Stimulated activated CD4-positive, alpha-beta T cell treated with anti-CD3 and anti-CD28 coated beads, Interleukin-2, amount 100 ng/mL, for 24 hours (primary cell): ENCODE results near the gene IMPG2.

ENCODE experiments used
- DNase-seq, 2 donors: peaks; one replicate each; pipeline ENCODE4 v3.0.0-alpha.2; 2020

The IMPG2 gene

GRCh38 chr3:101230618-101231017 lies 89.8 kb downstream of the IMPG2 start:
- DNase-seq: no peak

GRCh38 chr3:101229681-101230080 lies 90.7 kb downstream of the IMPG2 start:
- DNase-seq: no peak

GRCh38 chr3:101228441-101228840 lies 91.9 kb downstream of the IMPG2 start:
- DNase-seq: no peak

GRCh38 chr3:101224739-101225138 lies 95.6 kb downstream of the IMPG2 start:
- no peak for DNase-seq

GRCh38 chr3:101223016-101223415 lies 97.4 kb downstream of the IMPG2 start:
- no peak for DNase-seq

- no peak for DNase-seq
Observed at GRCh38 chr3:101219842-101220560, 100.4 kb downstream of the IMPG2 start.

GRCh38 chr3:101217472-101218245 lies 102.7 kb downstream of the IMPG2 start:
- DNase-seq: no peak

GRCh38 chr3:101216710-101217465 lies 103.5 kb downstream of the IMPG2 start:
- DNase-seq: no peak

GRCh38 chr3:101212730-101213129 lies 107.6 kb downstream of the IMPG2 start:
- DNase-seq: no peak

GRCh38 chr3:101204246-101204645 lies 116.1 kb downstream of the IMPG2 start:
- DNase-seq: no peak

- DNase-seq: no peak
Observed at GRCh38 chr3:101203411-101203810, 117.0 kb downstream of the IMPG2 start.

GRCh38 chr3:101202640-101203039 lies 117.7 kb downstream of the IMPG2 start:
- no peak for DNase-seq

- DNase-seq: no peak
Observed at GRCh38 chr3:101200461-101200860, 119.9 kb downstream of the IMPG2 start.

- DNase-seq: no peak
Observed at GRCh38 chr3:101195951-101196713, 124.2 kb downstream of the IMPG2 start.

- DNase-seq: no peak
Observed at GRCh38 chr3:101194392-101194791, 126.0 kb downstream of the IMPG2 start.

GRCh38 chr3:101193957-101194356 lies 126.4 kb downstream of the IMPG2 start:
- DNase-seq: no peak

- no peak for DNase-seq
Observed at GRCh38 chr3:101189796-101190195, 130.6 kb downstream of the IMPG2 start.

GRCh38 chr3:101189176-101189575 lies 131.2 kb downstream of the IMPG2 start:
- no peak for DNase-seq

- DNase-seq: no peak
Observed at GRCh38 chr3:101185341-101185740, 135.0 kb downstream of the IMPG2 start.

GRCh38 chr3:101184111-101184510 lies 136.3 kb downstream of the IMPG2 start:
- DNase-seq: no peak

- DNase-seq: no peak
Observed at GRCh38 chr3:101183151-101183550, 137.2 kb downstream of the IMPG2 start.

- DNase-seq: no peak
Observed at GRCh38 chr3:101182734-101183133, 137.6 kb downstream of the IMPG2 start.

GRCh38 chr3:101181801-101182200 lies 138.6 kb downstream of the IMPG2 start:
- DNase-seq: no peak
